Stimulated activated CD4-positive, alpha-beta T cell treated with anti-CD3 and anti-CD28 coated beads, Interleukin-1b, Interleukin-23, amount 100 ng/mL, for 48 hours (primary cell): ENCODE results near the gene TCF3.

ENCODE experiments used
- DNase-seq: peaks from one replicate; pipeline ENCODE4 v3.0.0-alpha.2; 2020

The TCF3 gene

GRCh38 chr19:1629256-1629808 lies 23.1 kb downstream of the TCF3 start:
- DNase-seq = no peak

GRCh38 chr19:1627194-1627593 lies 25.2 kb downstream of the TCF3 start:
- DNase-seq = no peak

GRCh38 chr19:1626417-1627010 lies 25.9 kb downstream of the TCF3 start:
- DNase-seq = no peak

GRCh38 chr19:1624458-1624857 lies 28.0 kb downstream of the TCF3 start:
- peak; percentile 40 for DNase-seq

- DNase-seq = no peak
Observed at GRCh38 chr19:1622541-1622940, 29.9 kb downstream of the TCF3 start.

GRCh38 chr19:1622007-1622406 lies 30.4 kb downstream of the TCF3 start:
- DNase-seq = no peak

GRCh38 chr19:1621574-1621973 lies 30.8 kb downstream of the TCF3 start:
- DNase-seq = no peak

- no peak for DNase-seq
Observed at GRCh38 chr19:1621021-1621420, 31.4 kb downstream of the TCF3 start.

GRCh38 chr19:1620502-1620901 lies 31.9 kb downstream of the TCF3 start:
- no peak for DNase-seq

- DNase-seq = no peak
Observed at GRCh38 chr19:1619703-1620102, 32.7 kb downstream of the TCF3 start.

GRCh38 chr19:1619094-1619439 lies 33.3 kb downstream of the TCF3 start:
- DNase-seq = no peak

GRCh38 chr19:1618157-1619093 lies 34.0 kb downstream of the TCF3 start:
- DNase-seq = no peak

GRCh38 chr19:1616875-1617274 lies 35.5 kb downstream of the TCF3 start:
- peak; percentile 31 for DNase-seq

- no peak for DNase-seq
Observed at GRCh38 chr19:1616396-1616795, 36.0 kb downstream of the TCF3 start.

GRCh38 chr19:1615156-1615765 lies 37.2 kb downstream of the TCF3 start:
- no peak for DNase-seq

GRCh38 chr19:1613808-1614570 lies 38.4 kb downstream of the TCF3 start:
- DNase-seq = no peak

- DNase-seq = no peak
Observed at GRCh38 chr19:1613146-1613545, 39.3 kb downstream of the TCF3 start.

- DNase-seq = no peak
Observed at GRCh38 chr19:1612114-1613086, 40.0 kb downstream of the TCF3 start.

- no peak for DNase-seq
Observed at GRCh38 chr19:1611353-1611752, 41.1 kb downstream of the TCF3 start.

- DNase-seq = no peak
Observed at GRCh38 chr19:1610579-1610978, 41.8 kb downstream of the TCF3 start.

GRCh38 chr19:1609680-1610474 lies 42.5 kb downstream of the TCF3 start:
- DNase-seq = no peak
